ENCODE data around the gene DHX32. TPM values are rescaled to one million over a fixed set of nuclear protein-coding genes. Genes with fewer than 3 reads are reported as not detected.
A peak's percentile ranks its signal among the peaks of the same experiment; 100 is the strongest.

The DHX32 gene
- total RNA-seq, 3 donors from 2014 or later = 51.5 to 91.3 (median 66.5) TPM

DNA sequence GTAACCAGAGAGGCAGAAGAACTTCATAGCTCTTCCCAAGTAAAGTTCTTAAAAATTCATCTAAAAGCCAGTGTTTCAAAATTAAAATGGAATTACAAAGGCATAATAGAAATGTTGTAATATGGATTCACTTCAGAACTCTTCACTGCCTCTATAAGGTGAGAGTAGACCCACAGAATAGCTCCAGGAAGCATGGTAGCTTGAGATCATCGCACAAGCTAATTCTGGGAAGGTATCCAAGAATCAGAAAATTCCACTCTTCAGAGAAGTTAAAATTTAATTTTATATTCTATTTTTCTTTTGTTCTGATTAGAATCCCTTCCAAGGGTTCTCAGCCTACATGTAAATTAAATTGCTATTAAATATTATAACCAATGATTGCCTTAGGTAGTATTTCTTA lies 1.5 kb upstream of the DHX32 start:
- Histone ChIP-seq H3K9me3 (no peaks in the 10 kb centered on the region), H3K36me3 (ENCODE audit: low read depth) (no peaks in the 10 kb centered on the region), H3K4me1 (ENCODE audit: low read depth) (no peaks in the 10 kb centered on the region), H3K4me3 (no peak overlapping the region)
- ATAC-seq = no peak
- no peak for DNase-seq
- TF ChIP-seq, protein P1, sequence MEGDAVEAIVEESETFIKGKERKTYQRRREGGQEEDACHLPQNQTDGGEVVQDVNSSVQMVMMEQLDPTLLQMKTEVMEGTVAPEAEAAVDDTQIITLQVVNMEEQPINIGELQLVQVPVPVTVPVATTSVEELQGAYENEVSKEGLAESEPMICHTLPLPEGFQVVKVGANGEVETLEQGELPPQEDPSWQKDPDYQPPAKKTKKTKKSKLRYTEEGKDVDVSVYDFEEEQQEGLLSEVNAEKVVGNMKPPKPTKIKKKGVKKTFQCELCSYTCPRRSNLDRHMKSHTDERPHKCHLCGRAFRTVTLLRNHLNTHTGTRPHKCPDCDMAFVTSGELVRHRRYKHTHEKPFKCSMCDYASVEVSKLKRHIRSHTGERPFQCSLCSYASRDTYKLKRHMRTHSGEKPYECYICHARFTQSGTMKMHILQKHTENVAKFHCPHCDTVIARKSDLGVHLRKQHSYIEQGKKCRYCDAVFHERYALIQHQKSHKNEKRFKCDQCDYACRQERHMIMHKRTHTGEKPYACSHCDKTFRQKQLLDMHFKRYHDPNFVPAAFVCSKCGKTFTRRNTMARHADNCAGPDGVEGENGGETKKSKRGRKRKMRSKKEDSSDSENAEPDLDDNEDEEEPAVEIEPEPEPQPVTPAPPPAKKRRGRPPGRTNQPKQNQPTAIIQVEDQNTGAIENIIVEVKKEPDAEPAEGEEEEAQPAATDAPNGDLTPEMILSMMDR (IDR thresholded peaks at IDR 0.05) = no peak
- intact Hi-C loops (cut with DNase I, micrococcal nuclease) = no loop called here

DNA sequence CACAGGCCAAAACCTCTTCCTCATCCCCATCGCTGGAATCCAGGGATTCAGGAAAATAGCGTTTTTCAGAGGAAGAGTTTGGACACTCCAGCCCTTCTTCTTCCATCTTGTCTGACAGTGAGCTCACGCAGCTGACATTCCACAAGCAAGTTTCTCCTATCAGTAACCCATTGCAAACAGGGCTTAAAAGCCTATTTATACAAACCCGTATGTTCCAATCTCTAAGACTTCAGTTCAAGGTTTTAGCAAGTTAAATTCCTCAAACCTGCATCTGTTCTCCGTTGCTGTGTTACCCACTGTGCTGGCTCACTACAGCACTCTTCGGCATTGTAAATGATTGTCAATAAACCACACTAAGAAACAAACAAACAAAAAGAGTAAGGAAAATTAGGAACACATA lies 373 bp downstream of the DHX32 start:
- Histone ChIP-seq H3K9me3 (peaks cover 4% of the 10 kb centered on the region), H3K4me1 (ENCODE audit: low read depth) (no peaks in the 10 kb centered on the region), H3K4me3 (no peak overlapping the region), H3K36me3 (ENCODE audit: low read depth) (no peaks in the 10 kb centered on the region)
- TF ChIP-seq, protein P1 (IDR thresholded peaks at IDR 0.05) = no peak
- no peak for ATAC-seq
- no peak for DNase-seq
- intact Hi-C loops (cut with DNase I, micrococcal nuclease) = no loop called here

DNA sequence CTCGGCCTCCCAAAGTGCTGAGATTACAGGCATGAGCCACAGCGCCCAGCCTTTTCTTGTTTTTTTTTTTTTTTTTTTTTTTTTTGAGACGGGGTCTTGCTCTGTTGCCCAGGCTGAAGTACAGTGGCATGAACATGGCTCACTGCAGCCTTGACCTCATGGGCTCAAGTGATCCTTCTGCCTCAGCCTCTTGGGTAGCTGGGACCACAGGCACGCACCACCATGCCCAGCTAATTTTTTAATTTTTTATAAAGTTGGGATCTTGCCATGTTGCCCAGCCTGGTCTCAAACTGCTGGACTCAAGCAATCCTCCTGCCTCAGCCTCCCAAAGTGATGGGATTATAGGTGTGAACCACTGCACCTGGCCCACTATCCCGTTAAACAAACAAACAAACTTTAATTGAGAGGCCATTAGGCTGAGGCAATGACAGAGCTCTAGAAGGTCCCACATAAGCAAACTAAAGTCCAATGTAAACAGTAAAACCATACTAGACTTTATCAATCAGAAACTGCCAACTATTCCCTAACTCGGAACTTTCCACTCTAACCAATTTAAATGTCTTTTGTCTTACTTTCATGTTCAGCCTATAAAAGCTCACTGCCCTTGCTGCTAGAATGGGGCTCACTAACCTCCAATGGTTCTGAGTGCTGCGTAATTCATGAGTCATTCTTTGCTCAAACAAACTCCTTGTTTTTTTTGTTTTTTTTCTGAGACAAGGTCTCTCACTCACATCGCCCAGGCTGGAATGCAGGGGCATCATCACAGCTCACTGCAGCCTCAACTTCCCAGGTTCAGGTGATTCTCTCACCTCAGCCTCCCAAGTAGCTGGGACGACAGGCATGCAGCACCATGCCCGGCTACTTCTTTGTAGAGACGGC lies 1.9 kb downstream of the DHX32 start:
- no peak for DNase-seq

DNA sequence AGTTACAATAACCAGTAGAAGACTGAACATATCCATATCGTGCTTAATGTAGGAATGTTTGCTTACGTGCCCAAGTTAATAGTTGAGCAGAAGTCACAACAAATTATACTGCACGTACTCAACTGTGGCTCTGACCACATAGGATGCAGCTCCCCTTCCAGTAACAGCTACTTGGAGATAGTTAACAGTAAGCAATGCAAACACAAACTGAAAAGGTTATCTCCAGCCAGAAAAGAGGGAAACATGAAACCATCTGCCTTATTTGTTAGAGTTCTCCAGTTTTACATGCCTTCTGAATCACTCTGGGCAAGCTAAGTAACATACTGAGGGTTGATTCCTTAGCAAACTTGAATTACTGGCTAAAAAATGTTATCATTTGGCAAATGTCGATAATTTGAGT lies 9.8 kb downstream of the DHX32 start:
- TF ChIP-seq, protein P1 (IDR thresholded peaks at IDR 0.05) = no peak
- Histone ChIP-seq H3K9me3 (peaks cover 4% of the 10 kb centered on the region), H3K4me3 (no peak overlapping the region), H3K4me1 (ENCODE audit: low read depth) (no peaks in the 10 kb centered on the region), H3K36me3 (ENCODE audit: low read depth) (no peaks in the 10 kb centered on the region)
- ATAC-seq (no peak), DNase-seq (no peak)
- intact Hi-C loops (cut with DNase I, micrococcal nuclease) = no loop called here

More for the DNA sequence above, 1.9 kb downstream of the DHX32 start:
- H3K4me1 ChIP-seq (ENCODE audit: low read depth) = no peaks in the 10 kb centered on the region
- no peaks in the 10 kb centered on the region for H3K36me3 ChIP-seq (ENCODE audit: low read depth)
- intact Hi-C loops (cut with DNase I, micrococcal nuclease) = no loop called here
- peaks cover 4% of the 10 kb centered on the region for H3K9me3 ChIP-seq
- peak; percentile 39 for ATAC-seq
- H3K4me3 ChIP-seq = no peak overlapping the region
- TF ChIP-seq, protein P1 (IDR thresholded peaks at IDR 0.05) = no peak

DNA sequence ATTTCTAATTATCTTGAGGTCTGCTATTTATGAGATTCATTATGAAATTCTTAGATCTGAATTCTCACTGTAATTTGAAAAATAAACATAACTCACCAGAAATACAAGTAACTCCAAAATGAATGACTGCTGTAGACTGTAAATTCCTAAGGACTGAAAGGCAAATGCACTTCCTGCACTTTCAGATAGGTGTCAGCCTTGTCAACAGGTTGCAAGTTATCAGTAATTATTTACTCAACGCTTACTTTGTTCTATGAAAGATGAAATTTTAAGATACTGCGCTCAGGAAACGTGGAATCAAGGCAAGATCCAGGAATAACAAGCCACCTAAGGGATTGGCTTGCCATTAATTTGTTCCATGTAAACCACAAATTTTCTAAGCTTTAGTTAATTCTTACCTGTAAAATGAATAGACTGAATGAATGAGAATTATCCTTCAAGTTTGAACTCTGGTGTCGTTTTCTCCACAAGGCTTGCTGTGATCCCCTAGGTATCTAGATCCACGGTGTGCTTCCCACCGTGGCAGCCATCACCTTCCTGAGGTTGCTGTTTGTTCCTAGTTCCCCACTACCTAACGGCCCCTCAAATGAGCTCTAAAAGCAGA lies 12.6 kb downstream of the DHX32 start:
- intact Hi-C loops (cut with DNase I, micrococcal nuclease) = no loop called here
- Histone ChIP-seq H3K4me1 (ENCODE audit: low read depth) (no peaks in the 10 kb centered on the region), H3K36me3 (ENCODE audit: low read depth) (no peaks in the 10 kb centered on the region), H3K9me3 (no peaks in the 10 kb centered on the region), H3K4me3 (no peak overlapping the region)
- TF ChIP-seq, protein P1 (IDR thresholded peaks at IDR 0.05) = peak; percentile 61
- peak in 1 of 3 donors; percentile 61 for DNase-seq
- ATAC-seq = peak; percentile 71

Measured in mucosa of descending colon (tissue), 3 donors.